Retina (tissue), 1 donor: ENCODE results near the gene KRTAP20-4.

Experiments
- DNase-seq: peaks from one replicate; pipeline ENCODE4 v3.0.0-alpha.2; 2016

The KRTAP20-4 gene

DNA sequence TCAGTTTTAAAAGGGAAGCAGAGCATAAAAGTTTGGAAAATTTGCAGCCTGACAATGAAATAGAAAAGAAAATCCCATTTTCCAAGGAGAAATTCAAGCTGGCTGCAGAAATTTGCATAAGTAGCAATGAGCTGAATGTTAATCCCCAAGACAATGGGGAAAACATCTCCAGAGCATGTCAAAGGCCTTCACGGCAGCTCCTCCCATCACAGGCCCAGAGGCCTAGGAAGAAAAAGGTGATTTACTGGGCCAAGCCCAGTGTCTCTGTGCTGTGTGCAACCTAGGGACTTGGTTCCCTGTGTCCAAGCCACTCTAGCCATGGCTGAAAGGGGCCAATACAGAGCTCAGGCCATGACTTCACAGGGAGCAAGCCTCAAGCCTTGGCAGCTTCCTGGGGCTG, 48.3 kb downstream of the KRTAP20-4 start:
- DNase-seq = no peak
